ENCODE measurements around the gene PCLO. TPM values are rescaled to one million over a fixed set of nuclear protein-coding genes. Genes with fewer than 3 reads are reported as not detected.

PCLO gene
- total RNA-seq, 1 experiment from 2014 or later = 3.1 TPM

DNA sequence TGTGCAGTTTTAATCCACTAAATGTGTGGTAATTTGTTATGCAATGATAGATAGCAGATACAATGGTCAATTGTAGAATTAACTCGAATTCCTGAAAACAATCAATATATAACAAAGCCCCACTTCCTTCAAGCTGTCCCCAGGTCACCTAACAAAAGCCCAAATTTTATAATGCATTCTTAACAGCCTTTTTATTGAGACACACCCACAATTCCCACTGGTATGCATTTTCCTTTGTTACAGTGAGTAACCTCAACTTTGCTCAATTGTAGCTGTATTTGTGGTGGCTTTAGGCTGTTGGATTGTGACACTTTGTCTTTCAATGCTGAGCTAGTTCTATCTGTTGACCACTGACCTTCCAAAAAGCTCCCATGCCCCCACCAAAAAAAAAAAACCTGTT is 439.3 kb downstream of the PCLO start:
- no peaks in the 10 kb centered on the region for H3K79me2 ChIP-seq (ENCODE audit: insufficient read depth, low read length)
- no peak for DNase-seq
- H2BK120ac ChIP-seq (ENCODE audit: low read depth, low read length, poor library complexity, severe bottlenecking) = no peak overlapping the region
- H4K8ac ChIP-seq (replicated peaks; ENCODE audit: insufficient read length, low read depth, low read length) = no peak overlapping the region
- H3T11ph ChIP-seq (ENCODE audit: low read length) = no peak overlapping the region
- H3K27ac ChIP-seq (ENCODE audit: insufficient read length, low read depth, low read length) = no peak overlapping the region
- no peak overlapping the region for H3K18ac ChIP-seq (ENCODE audit: insufficient read length, low read depth, low read length)
- TF ChIP-seq, protein P1, sequence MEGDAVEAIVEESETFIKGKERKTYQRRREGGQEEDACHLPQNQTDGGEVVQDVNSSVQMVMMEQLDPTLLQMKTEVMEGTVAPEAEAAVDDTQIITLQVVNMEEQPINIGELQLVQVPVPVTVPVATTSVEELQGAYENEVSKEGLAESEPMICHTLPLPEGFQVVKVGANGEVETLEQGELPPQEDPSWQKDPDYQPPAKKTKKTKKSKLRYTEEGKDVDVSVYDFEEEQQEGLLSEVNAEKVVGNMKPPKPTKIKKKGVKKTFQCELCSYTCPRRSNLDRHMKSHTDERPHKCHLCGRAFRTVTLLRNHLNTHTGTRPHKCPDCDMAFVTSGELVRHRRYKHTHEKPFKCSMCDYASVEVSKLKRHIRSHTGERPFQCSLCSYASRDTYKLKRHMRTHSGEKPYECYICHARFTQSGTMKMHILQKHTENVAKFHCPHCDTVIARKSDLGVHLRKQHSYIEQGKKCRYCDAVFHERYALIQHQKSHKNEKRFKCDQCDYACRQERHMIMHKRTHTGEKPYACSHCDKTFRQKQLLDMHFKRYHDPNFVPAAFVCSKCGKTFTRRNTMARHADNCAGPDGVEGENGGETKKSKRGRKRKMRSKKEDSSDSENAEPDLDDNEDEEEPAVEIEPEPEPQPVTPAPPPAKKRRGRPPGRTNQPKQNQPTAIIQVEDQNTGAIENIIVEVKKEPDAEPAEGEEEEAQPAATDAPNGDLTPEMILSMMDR (conservative IDR thresholded peaks at IDR 0.05) = no peak
- H4K91ac ChIP-seq (ENCODE audit: insufficient read length, low read depth, low read length) = no peak overlapping the region
- no peak overlapping the region for H2BK20ac ChIP-seq (ENCODE audit: low read depth, low read length, poor library complexity, severe bottlenecking)
- H2BK12ac ChIP-seq (ENCODE audit: insufficient read length, low read depth, low read length) = no peak overlapping the region
- H3K4me1 Mint-ChIP-seq = peaks cover 10 to 12% of the 10 kb centered on the region in 2 experiments
- 0 out of 2 replicates have a peak, but pooled peaks cover 3% of the 10 kb centered on the region for H3K4me1 ChIP-seq (ENCODE audit: insufficient read depth, low read length)
- H3K4ac ChIP-seq (ENCODE audit: low read depth, low read length) = no peak overlapping the region
- no peaks in the 10 kb centered on the region for H3K9me3 ChIP-seq (ENCODE audit: control insufficient read depth, low read depth, low read length)
- no peaks in the 10 kb centered on the region for H3K27me3 ChIP-seq (ENCODE audit: insufficient read depth, low read length)
- no peak overlapping the region for H3K14ac ChIP-seq (ENCODE audit: insufficient read depth, low read length)
- no peaks in the 10 kb centered on the region; a peak in 1 of 5 replicates for H3K9me3 Mint-ChIP-seq
- no peaks in the 10 kb centered on the region for H3K79me1 ChIP-seq (ENCODE audit: insufficient read depth, low read depth, low read length, poor library complexity, severe bottlenecking)
- H3K4me2 ChIP-seq (ENCODE audit: insufficient read depth, insufficient read length, low read length) = no peak overlapping the region
- no peaks in the 10 kb centered on the region for H4K20me1 ChIP-seq (ENCODE audit: control insufficient read depth, insufficient read depth, insufficient read length)
- no peaks in the 10 kb centered on the region for H3K27me3 Mint-ChIP-seq (ENCODE audit: low read depth)
- no peak overlapping the region for H2AFZ ChIP-seq (ENCODE audit: low read length)
- no peak overlapping the region for H4K5ac ChIP-seq (ENCODE audit: insufficient read length, low read depth, low read length)
- no peak overlapping the region for H3K4me3 Mint-ChIP-seq
- H3K56ac ChIP-seq (ENCODE audit: insufficient read length, low read depth, low read length) = no peak overlapping the region
- H3K27ac Mint-ChIP-seq = peak overlapping the region in 1 of 3 experiments; percentile 18; a peak in 1 of 7 replicates
- H2BK15ac ChIP-seq (ENCODE audit: low read depth, low read length) = no peak overlapping the region
- WGBS (ENCODE audit: extremely low coverage, insufficient read length, low lambda C conversion rate) = no CpG with 5 or more reads among the region's 1 CpG
- no peak overlapping the region for H2AK5ac ChIP-seq (ENCODE audit: insufficient read length, low read length)
- no peaks in the 10 kb centered on the region for H3K36me3 Mint-ChIP-seq (ENCODE audit: insufficient read depth in 1 of 3, low read depth in 3 of 3)
- H3K23me2 ChIP-seq (ENCODE audit: insufficient read length, low read depth, low read length, poor library complexity, severe bottlenecking) = no peaks in the 10 kb centered on the region
- H2BK5ac ChIP-seq (ENCODE audit: insufficient read length, low read length) = no peak overlapping the region
- no peak overlapping the region for H3K23ac ChIP-seq (ENCODE audit: insufficient read length, low read depth, low read length)
- no peak overlapping the region for H3K9ac ChIP-seq (ENCODE audit: extremely low read depth, insufficient read length, low read length)
